Parathyroid adenoma (tissue), 2 donors: ENCODE results near the gene DPF3.

Source experiments
- H2AFZ ChIP-seq: fragments of 300-600 bp; sonication (generic); one replicate; pipeline ENCODE4 v1.7.0; 2017; ENCODE audit warnings: antibody characterized with exemption, mild to moderate bottlenecking
- H3K27ac ChIP-seq: fragments of 300-600 bp; sonication (generic); one replicate; pipeline ENCODE4 v1.7.0; 2017
- H3K27me3 ChIP-seq: fragments of 300-600 bp; sonication (generic); one replicate; pipeline ENCODE4 v1.7.0; 2017; ENCODE audit warnings: low read length; ENCODE audit not compliant: control insufficient read depth, insufficient read depth
- H3K36me3 ChIP-seq: fragments of 300-600 bp; sonication (generic); one replicate; pipeline ENCODE4 v1.7.0; 2017; ENCODE audit warnings: low read length; ENCODE audit not compliant: control insufficient read depth, insufficient read depth
- H3K4me1 ChIP-seq: fragments of 300-600 bp; sonication (generic); one replicate; pipeline ENCODE4 v1.7.0; 2017; ENCODE audit warnings: control low read depth
- H3K4me2 ChIP-seq: fragments of 300-600 bp; sonication (generic); one replicate; pipeline ENCODE4 v1.7.0; 2017; ENCODE audit warnings: low read length
- H3K4me3 ChIP-seq: fragments of 300-600 bp; sonication (generic); one replicate; pipeline ENCODE4 v1.7.0; 2017; ENCODE audit warnings: low read depth, low read length
- H3K79me2 ChIP-seq: fragments of 300-600 bp; sonication (generic); one replicate; pipeline ENCODE4 v1.7.0; 2017; ENCODE audit warnings: control low read depth
- H3K9ac ChIP-seq: fragments of 300-600 bp; sonication (generic); one replicate; pipeline ENCODE4 v1.7.0; 2017; ENCODE audit warnings: mild to moderate bottlenecking
- H3K9me3 ChIP-seq: fragments of 300-600 bp; sonication (generic); one replicate; pipeline ENCODE4 v1.7.0; 2017; ENCODE audit warnings: low read length; ENCODE audit not compliant: control insufficient read depth
- CTCF ChIP-seq: fragments of 300-600 bp; sonication (generic); IDR thresholded peaks from one replicate; pipeline ENCODE4 v1.7.0; 2017; ENCODE audit warnings: antibody characterized with exemption, mild to moderate bottlenecking
- donor health status: primary hyperparathyroidism.

DPF3 gene

GRCh38 chr14:72802588-72802946, 91.3 kb downstream of the DPF3 start:
- Histone ChIP-seq H3K4me1 (no peaks in the 10 kb centered on the region), H3K4me3 (no peak overlapping the region), H3K27me3 (no peaks in the 10 kb centered on the region), H3K4me2 (no peak overlapping the region), H2AFZ (no peak overlapping the region), H3K79me2 (no peaks in the 10 kb centered on the region), H3K27ac (no peak overlapping the region), H3K9me3 (no peaks in the 10 kb centered on the region), H3K9ac (no peak overlapping the region), H3K36me3 (no peaks in the 10 kb centered on the region)
- TF ChIP-seq CTCF = no peak

- no peaks in the 10 kb centered on the region for H3K79me2 ChIP-seq
- no peak overlapping the region for H3K4me2 ChIP-seq
- H3K9ac ChIP-seq = no peak overlapping the region
- no peaks in the 10 kb centered on the region for H3K27me3 ChIP-seq
- TF ChIP-seq CTCF = no peak
- H3K27ac ChIP-seq = no peak overlapping the region
- H3K4me3 ChIP-seq = no peak overlapping the region
- H3K9me3 ChIP-seq = no peaks in the 10 kb centered on the region
- H2AFZ ChIP-seq = no peak overlapping the region
- no peaks in the 10 kb centered on the region for H3K4me1 ChIP-seq
- no peaks in the 10 kb centered on the region for H3K36me3 ChIP-seq
Measured at GRCh38 chr14:72801836-72802587, 91.9 kb downstream of the DPF3 start.

- no peaks in the 10 kb centered on the region for H3K36me3 ChIP-seq
- H3K79me2 ChIP-seq = no peaks in the 10 kb centered on the region
- H3K9me3 ChIP-seq = no peaks in the 10 kb centered on the region
- H2AFZ ChIP-seq = no peak overlapping the region
- H3K9ac ChIP-seq = no peak overlapping the region
- no peak overlapping the region for H3K4me2 ChIP-seq
- no peak overlapping the region for H3K27ac ChIP-seq
- H3K4me1 ChIP-seq = no peaks in the 10 kb centered on the region
- TF ChIP-seq CTCF = no peak
- no peak overlapping the region for H3K4me3 ChIP-seq
- H3K27me3 ChIP-seq = no peaks in the 10 kb centered on the region
Measured at GRCh38 chr14:72801381-72801812, 92.5 kb downstream of the DPF3 start.

- H3K4me1 ChIP-seq = no peaks in the 10 kb centered on the region
- no peak overlapping the region for H3K27ac ChIP-seq
- H3K4me3 ChIP-seq = no peak overlapping the region
- H3K36me3 ChIP-seq = no peaks in the 10 kb centered on the region
- no peak overlapping the region for H3K9ac ChIP-seq
- H3K4me2 ChIP-seq = no peak overlapping the region
- H2AFZ ChIP-seq = no peak overlapping the region
- no peaks in the 10 kb centered on the region for H3K9me3 ChIP-seq
- no peaks in the 10 kb centered on the region for H3K27me3 ChIP-seq
- H3K79me2 ChIP-seq = no peaks in the 10 kb centered on the region
- TF ChIP-seq CTCF = no peak
Measured at GRCh38 chr14:72800848-72801370, 93.0 kb downstream of the DPF3 start.

- Histone ChIP-seq H3K4me2 (no peak overlapping the region), H3K9me3 (no peaks in the 10 kb centered on the region), H3K4me3 (no peak overlapping the region), H3K79me2 (no peaks in the 10 kb centered on the region), H3K27me3 (no peaks in the 10 kb centered on the region), H3K4me1 (no peaks in the 10 kb centered on the region), H3K27ac (no peak overlapping the region), H2AFZ (no peak overlapping the region), H3K9ac (no peak overlapping the region), H3K36me3 (no peaks in the 10 kb centered on the region)
- TF ChIP-seq CTCF = no peak
Measured at GRCh38 chr14:72800296-72800695, 93.6 kb downstream of the DPF3 start.
